GM20431 (cell line): Measurements from ENCODE around the gene RBFOX2.

Source experiments
- in situ Hi-C: fragments of 300-500 bp; cut with MseI, MboI; formaldehyde crosslinking; loops from one replicate; pipeline ENCODE4 v1.15.0; 2020; ENCODE audit warnings: low sequenced_read_pairs; ENCODE audit not compliant: unreplicated experiment

Gene RBFOX2

DNA sequence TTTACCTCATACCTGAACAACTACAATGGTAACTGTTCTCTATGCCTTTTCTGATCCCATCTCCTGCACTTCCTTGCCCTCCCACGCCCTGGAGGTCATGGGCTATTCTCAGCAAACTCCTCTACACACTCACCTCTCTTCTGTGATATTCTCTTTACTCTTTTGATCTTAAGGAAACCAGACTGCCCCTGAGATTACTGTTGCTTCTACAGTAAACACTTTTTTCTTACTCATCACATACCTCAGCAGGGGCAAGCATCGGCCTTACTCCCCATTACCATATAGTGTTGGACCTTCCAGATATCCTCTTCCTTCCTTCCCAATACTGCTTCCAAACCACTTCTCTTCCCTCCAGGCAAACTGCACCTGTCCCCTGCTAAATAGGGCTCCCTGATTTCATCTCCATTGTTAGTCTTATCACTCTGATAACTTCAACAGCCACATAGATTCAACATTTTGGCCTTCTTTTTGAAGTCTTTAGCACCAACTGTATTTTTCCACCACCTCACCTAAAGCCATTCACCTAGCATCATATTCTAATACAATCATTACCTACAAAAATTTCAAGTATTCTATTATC, 141.2 kb downstream of the RBFOX2 start:
- in situ Hi-C loops = no loop called here

DNA sequence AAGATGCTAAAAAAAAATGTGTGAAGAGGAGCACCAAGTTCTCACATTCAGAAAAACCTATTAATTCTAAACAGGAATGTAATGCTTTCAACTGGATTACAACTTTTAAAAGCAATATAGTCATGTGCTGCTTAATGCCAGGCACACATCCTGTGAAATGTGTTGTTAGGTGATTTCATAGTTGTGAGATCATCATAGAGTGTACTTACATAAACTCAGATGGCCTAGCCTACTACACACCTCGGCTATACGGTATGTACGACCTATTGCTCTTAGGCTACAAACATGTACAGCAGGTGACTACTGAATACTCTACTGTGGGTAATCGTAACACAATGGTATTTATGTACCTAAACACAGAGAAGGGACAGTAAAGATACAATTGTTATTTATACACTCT, 142.3 kb downstream of the RBFOX2 start:
- in situ Hi-C loops = no loop called here

DNA sequence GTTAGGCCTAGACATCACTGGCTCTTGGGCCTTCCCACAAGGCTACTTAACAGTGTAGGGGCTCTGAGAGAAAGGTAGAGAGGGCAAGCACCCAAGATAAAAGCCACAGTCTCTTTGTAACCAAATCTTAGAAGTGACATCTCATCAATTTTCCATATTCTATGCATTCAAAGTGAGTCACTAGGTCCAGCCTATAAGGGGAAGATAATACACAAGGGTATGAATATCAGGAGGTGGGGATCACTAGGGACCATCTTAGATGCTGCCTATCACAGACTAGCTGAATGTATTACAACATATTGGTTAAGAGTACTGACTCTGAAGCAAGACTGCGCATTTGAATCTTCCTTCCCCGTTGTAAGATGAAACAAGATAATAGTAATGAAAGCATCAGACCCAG, 144.1 kb downstream of the RBFOX2 start:
- in situ Hi-C loops = no loop called here

DNA sequence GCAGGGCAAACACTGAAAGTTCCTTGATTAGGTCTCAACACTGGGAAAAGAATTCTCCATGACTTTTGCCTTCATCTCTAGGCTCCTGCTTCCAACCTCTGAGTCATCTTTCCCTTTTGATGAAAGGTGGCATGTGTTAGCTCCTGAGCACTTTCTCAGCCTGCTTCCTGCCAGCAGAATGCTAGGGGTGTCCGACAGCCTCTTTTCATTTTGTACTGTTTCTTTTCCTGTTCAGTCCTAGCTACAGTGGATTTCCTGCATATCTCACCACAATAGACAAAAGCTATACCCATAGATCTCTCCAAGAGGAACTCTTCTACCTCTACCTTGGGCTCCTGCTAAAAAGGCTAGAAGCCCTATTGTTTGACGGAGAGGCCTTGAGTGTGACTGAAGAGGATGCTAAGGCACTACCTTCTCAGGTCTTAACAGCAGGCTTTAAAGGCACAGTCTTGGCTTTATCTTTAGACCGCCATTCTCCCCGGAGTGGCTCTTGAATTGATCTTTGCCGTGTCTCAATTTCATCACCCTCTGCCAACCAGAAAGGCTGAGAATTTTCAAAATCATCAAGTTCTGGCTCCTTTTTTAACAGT, 145.5 kb downstream of the RBFOX2 start:
- in situ Hi-C loops = no loop called here

DNA sequence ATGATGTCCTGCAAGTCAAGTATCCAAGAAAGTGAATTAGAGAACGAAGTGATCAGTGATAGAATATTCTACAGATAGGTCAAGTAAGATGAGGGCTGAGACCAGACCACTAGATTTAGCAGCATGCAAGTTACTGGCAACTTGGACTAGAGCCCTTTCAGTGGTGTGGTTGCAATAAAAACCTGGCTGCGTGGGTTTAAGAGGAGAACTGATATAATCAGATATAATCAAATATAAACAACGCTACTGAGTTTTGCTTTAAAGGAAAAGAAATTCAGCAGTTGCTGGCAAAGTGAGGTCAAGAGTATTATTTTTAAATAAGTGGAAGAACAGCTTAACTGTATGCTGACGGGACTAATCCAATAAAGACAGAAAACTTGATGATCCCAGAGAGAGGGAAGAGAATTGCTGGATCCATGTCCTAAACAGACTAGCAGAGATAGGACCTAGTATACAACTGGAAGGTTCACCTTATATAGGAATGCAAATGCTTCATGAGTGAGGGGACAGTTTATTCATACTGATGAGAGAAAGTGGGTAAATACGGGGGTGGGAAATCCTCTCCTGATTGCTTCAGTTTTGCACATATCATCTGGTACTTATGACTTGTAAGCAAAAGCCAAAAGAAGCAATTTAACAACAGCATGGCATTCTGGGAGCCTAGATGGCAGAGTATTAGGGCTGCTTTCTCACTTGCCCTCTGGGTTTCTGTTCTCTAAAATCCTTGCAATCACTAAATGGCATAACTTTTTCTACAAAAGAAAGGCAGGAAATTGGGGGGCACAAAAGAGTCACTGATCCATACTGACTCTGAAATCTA, 146.2 kb downstream of the RBFOX2 start:
- in situ Hi-C loops = no loop called here

DNA sequence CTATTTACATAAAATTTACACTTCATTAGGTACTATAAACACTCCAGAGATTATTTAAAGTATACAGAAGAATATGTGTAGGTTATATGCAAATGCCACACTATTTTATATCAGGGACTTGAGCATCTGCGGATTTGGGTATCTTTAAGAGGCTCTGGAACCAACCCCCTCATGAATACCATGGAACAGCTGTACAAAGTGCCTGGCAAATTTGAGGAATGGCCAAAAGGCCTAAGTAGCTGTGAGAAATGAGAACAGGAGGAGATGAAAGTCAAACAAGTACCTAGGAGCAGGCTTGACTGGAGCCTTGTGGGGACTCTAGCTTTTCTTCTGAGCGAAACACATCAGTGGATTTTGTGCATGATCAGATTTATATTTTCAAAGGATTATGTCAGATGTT, 149.3 kb downstream of the RBFOX2 start:
- in situ Hi-C loops = no loop called here

DNA sequence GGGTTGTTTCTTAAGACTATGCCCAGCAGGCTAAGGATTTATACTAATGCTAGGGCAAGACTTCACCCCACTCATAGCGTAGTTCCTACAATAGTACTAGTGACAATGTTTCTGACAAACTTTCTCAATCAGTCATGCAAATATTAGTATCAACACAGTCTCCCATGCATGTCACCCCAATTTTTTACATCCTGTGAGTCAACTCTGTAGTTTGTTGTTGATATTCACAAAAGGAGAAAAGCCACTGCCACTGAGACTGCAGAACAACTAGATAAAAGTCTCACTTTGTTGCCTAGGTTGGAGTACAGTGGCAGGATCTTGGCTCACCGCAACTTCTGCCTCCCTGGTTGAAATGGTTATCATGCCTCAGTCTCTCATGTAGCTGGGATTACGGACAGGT, 155.2 kb downstream of the RBFOX2 start:
- in situ Hi-C loops = no loop called here

DNA sequence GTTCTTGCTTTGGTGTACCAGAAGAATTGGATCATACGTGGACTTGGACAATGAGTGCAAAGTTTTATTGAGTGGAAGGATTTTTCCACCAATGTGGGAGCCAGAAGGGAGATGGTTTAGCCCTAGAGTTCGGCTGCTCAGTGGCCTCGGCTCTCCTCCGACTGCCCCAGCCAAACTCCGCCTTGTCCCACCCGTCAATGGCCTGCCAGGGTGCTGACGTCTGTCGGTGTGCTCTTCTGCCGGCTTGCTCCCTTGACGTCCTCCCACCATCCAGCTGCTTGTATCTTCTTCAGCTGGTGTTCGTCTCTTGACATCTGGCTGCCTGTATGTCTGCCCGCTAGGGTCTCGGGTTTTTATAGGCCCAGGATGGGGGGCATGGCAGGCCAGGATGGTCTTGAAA, 156.2 kb downstream of the RBFOX2 start:
- in situ Hi-C loops = no loop called here

DNA sequence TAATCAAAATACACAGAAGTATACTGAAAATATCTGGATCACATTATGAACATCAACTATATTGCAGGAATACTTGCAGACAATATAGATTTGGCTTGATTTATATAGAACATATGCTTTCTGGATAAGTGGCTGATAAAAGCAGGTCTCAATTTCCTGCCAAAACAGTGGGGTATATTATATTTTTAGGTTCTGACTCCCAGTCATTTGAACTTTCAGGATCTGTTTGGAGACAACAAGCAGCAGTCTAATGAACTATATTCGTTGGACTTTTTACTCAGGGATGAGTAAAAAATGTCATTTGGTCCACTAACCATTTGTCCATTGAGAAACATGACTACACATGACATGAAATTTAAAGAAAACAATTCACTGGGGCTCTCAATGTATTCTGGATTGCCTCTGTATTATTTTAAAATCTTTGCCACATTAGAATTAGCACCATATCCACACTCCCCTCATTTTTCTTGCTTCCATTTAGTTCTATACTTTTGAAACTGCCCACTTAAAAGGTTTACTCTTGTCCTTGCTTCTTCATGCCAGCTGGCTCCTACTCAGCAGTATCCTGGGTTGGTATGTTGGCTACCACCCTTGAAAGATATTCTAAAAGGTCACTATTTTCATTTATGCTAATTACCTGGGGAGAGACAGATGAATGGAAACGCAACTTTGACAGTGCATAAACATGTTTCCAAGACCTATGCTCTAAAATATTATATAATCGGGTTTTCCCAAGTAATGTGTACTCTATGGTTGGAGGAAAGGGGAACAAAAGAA, 157.9 kb downstream of the RBFOX2 start:
- in situ Hi-C loops = no loop called here

DNA sequence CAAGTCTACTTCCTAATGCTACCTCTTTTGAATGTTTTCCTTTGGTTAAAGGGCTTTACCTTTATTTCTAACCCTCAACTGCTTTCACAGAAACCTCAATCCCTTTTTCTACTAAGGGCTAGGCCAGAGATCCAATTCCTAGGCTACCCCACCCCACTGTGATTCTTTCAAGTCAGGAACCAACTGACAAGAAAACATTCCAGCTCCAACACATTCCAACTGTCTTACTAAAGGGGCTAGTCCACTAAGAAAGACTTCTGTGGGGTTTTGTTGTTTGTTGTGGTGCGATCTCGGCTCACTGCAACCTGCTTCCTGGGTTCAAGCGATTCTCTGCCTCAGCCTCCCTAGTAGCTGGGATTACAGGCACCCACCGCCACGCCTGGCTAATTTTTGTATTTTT, 159.7 kb downstream of the RBFOX2 start:
- in situ Hi-C loops = no loop called here

DNA sequence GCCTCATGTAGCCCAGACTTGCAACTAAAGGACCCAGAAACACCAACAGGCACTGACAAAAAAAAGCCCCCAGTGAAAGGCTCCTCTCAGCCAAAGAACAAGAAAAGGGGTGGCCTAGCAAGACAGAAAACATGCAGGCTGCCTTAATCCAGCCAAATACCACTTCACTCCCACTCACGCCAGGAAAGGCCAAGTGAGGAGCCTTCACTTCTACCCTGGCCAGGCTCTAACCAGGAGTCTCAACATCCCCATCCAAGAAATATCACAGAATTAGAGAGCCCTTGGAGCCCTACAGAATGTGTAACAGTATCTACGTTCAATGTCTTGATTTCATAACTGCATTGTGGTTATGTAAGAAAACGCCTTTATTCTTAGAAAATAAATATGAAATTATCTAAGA, 162.0 kb downstream of the RBFOX2 start:
- in situ Hi-C loops = no loop called here

DNA sequence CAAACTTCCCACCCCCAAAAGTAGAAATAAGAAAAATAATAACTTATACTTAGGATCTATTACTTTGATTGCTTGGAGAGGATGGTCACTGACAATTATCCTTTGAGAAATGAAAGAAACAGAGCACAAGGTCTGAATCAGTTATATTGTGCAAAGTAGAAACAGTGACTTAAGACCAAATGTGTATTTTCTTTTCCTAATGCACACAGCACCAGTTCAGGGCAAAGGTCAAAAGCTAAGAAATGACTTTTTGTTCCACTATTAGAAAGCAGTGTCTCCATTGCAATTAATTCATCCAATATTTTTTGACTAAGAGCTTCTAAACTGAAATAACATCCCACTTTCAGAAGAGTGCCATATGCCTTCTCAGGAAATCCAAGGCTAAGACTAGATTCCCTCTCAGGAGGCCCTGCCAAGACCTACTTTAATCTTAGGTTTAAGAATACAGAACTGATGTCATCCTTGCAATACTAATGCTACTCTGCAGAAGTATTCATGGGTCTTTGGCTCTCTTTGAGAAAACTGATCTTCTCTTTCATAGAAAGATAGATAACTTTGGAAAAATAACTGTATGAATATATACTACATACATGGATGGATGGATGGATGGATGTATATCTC, 164.0 kb downstream of the RBFOX2 start:
- in situ Hi-C loops = no loop called here

DNA sequence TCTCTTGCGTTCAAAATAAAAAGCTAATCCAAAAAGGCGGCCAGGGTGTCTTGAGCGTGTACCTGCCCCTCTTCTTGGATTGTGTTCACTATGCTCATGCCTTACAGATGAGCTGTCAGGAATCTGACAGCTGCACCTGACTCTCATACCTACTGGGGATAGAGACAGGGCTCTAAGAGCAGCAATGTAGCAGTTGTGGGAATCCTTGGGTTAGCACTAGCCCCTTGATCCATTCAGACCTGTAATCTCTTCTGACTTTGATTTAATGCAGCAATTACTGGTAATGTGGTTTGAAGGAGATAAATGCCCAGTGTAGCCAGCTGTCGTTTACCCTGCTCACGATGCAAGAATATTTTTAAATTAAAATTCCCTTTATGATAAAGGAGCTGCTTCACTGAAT, 165.2 kb downstream of the RBFOX2 start:
- in situ Hi-C loops = no loop called here

DNA sequence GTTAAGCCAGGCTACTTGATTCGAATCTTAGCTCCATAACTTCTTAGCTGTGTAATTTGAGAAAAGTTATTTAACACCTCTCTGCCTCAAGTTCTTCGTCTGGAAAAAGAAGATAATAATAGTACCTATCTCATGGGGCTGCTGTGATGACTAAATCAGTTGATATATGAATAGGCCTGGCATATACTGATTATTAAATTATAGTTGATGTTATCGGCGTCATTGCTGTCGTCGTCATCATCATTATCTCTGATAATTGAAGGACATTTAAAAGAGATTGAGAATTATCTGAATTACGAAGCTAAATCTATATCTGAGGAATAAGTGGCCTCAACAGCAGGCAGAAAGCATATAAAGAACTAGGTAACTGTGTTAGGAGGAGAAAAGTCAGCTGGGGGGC, 165.9 kb downstream of the RBFOX2 start:
- in situ Hi-C loops = no loop called here

DNA sequence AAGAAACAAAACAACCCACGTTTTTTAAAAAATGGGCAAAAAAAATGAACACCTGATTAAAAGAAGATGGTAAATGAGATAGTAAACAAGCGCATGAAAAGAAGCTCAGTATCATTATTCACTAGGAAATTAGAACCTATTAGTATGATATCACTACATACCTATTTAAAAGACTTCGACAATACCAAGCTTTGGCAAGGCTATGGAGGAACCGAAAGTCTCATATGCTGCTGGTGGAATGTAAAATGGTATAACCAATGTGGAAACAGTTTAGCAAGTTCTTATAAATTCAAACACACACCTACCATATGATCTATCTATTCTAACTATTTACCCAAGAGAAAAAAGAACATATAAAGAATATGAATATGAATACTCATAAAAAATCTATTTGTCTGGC, 167.2 kb downstream of the RBFOX2 start:
- in situ Hi-C loops = no loop called here

DNA sequence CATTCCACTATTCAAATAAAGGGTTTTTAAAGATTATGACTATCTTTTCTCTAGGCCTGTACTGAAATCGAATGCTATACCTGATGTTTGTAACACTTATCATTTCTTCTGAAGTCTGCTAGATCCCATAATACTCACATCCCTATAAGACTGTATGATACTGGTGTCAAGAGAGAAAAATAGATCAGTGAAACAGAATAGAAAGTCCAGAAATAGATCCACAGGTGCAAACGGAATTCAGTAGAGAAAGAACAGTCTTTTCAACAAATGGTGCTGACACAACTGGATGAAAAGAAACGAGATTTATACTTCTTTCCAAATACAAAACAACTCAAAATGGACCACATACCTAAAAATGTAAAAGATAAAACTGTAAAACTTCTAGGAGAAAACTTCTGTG, 167.8 kb downstream of the RBFOX2 start:
- in situ Hi-C loops = no loop called here

DNA sequence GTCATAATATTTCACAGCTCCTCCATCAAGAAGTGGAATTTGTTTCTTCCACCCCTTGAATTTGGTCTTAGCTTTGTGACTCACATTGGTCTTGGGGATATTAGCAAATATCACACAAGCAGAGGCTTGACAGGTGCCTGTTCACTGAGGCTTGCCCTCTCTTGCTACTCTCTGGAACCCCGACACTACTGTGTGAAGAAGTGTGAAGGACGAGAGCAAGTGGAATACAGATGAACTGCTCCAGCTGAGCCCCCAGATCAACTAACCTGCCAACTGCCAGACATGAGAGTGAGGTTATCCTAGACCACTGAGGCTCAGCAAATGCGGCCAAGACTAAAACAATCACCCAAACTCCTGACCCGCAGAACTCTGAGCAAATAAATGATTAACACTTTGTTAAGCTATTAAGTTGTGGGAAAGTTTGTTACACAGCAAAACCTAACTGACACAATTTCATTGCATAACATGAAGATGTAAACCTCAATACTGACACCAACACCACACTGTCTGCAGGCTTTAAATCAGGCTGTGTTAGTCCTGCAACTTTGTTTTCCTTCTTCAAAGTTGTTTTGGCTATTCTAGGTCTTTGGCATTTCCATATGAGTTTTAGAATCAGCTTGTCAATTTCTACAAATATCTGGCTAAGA, 168.4 kb downstream of the RBFOX2 start:
- in situ Hi-C loops = no loop called here

DNA sequence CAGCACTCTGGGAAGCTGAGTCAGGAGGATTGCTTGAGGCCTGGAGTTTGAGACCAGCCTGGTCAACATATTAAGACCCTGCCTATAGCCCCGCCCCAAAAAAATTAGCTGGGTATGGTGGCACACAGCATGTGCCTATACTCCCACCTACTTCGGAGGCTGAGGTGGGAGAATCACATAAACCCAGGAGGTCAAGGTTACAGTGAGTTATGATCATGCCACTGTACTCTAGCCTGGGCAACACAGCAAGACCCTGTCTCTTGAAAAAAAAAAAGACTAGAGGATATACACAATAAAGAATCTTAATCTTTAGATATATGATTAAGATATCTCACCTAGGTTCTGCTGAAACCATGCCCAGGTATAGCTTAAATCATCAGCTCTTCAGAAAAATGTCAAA, 174.3 kb downstream of the RBFOX2 start:
- in situ Hi-C loops = no loop called here

DNA sequence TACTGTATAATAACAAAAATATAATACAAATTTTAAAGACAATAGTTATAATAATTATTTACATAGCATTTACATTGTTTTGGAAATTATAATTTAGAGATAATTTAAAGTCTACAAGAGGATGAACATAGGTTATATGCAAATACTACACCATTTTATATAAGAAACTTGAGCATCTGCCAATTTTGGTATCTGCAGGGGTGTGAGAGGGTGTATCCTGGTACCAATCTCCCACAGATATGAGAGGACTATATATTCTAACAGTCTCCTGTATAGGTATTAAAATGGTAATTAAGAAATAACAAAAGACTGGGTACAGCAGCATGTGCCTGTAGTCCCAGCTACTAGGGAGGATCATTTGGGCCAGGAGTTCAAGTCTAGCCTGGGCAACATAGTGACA, 176.5 kb downstream of the RBFOX2 start:
- in situ Hi-C loops = no loop called here

DNA sequence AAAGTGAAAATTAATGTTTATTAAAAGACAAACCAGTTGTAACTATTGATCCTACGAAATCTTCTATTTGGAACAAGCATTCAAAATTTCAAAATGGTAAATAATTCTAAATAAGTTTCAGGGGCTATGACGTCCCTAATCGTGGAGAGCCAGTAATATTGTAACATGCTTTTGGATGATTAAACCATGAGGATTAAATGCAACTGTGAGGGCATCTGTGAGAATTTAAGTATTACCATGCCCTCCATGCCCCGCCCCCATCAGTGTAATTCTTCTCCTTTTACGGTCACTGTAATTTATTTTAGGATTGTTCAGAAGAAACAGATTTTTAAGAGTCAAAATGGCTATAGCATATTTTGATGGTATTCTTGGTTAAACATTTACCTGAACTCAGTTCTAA, 177.8 kb downstream of the RBFOX2 start:
- in situ Hi-C loops = no loop called here
